Calu3 (cell line): ENCODE measurements around the gene NR2F2. TPM values are rescaled to one million over a fixed set of nuclear protein-coding genes. Genes with fewer than 3 reads are reported as not detected.

Experiments used
- BruUV-seq: library from RNA; stranded (reverse); fragments of 400-500 nt; replicated peaks from 2 replicates; lab custom pipeline; 2021; lab: Mats Ljungman, UMichigan
- CTCF ChIA-PET: fragments of 300-600 bp; sonication (Branson Sonifier 250); formaldehyde crosslinking; loops from one replicate; lab custom pipeline; 2022; ENCODE audit warnings: antibody characterized with exemption; lab: Charles Lee
- DNase-seq: peaks from one replicate; pipeline ENCODE4 v3.0.0; 2022
- H3K27ac Mint-ChIP-seq: one replicate; pipeline ENCODE4 v1.8.0; 2022; ENCODE audit warnings: mixed read lengths; ENCODE audit not compliant: unreplicated experiment
- H3K27me3 Mint-ChIP-seq: one replicate; pipeline ENCODE4 v1.8.0; 2022; ENCODE audit warnings: mixed read lengths; ENCODE audit not compliant: unreplicated experiment
- H3K36me3 Mint-ChIP-seq: one replicate; pipeline ENCODE4 v1.8.0; 2022; ENCODE audit warnings: mild to moderate bottlenecking, moderate library complexity, mixed read lengths; ENCODE audit not compliant: insufficient read depth, unreplicated experiment
- H3K4me1 Mint-ChIP-seq: one replicate; pipeline ENCODE4 v1.8.0; 2022; ENCODE audit warnings: mild to moderate bottlenecking, low read depth, mixed read lengths; ENCODE audit not compliant: unreplicated experiment
- H3K4me3 Mint-ChIP-seq: one replicate; pipeline ENCODE4 v1.8.0; 2022; ENCODE audit warnings: mild to moderate bottlenecking, low read depth, moderate library complexity, mixed read lengths; ENCODE audit not compliant: unreplicated experiment
- H3K9me3 Mint-ChIP-seq: one replicate; pipeline ENCODE4 v1.8.0; 2022; ENCODE audit warnings: low read depth, mixed read lengths; ENCODE audit not compliant: unreplicated experiment
- CTCF ChIP-seq: fragments of 200-600 bp; IDR thresholded peaks from one replicate; pipeline ENCODE4 v1.8.0; 2022; ENCODE audit warnings: antibody characterized with exemption; ENCODE audit not compliant: unreplicated experiment
- intact Hi-C: fragments of 100-400 bp; cut with micrococcal nuclease; formaldehyde crosslinking; loops from one replicate; pipeline ENCODE4 v1.10.0; 2022; ENCODE audit not compliant: unreplicated experiment
- total RNA-seq: library from RNA; stranded (reverse); gene quantifications from 2 replicates; pipeline ENCODE4 v1.2.3, GENCODE V29; 2022

NR2F2 gene
- total RNA-seq, 1 experiment from 2014 or later: 158 TPM

GRCh38 chr15:96349034-96349856 lies 18.7 kb downstream of the NR2F2 start:
- no peaks in the 10 kb centered on the region for H3K27me3 Mint-ChIP-seq
- H3K4me3 Mint-ChIP-seq: no peak overlapping the region
- no TSS peak for BruUV-seq
- no peak for DNase-seq
- H3K36me3 Mint-ChIP-seq: peaks cover 63% of the 10 kb centered on the region
- no peak overlapping the region for H3K27ac Mint-ChIP-seq
- H3K4me1 Mint-ChIP-seq: peaks cover 78% of the 10 kb centered on the region
- CTCF ChIA-PET: interaction anchor here (0.6 to 2.0 kb wide), 4 partner anchors 10 to 588 kb away, joined by 3 to 12 read pairs (median 4); no protein-coding TSS in a partner anchor
- no peaks in the 10 kb centered on the region for H3K9me3 Mint-ChIP-seq
- intact Hi-C loops: loop anchor here (5.0 kb wide), 1 partner anchor 427 kb away; no protein-coding TSS in a partner anchor
- no peak for TF ChIP-seq CTCF

GRCh38 chr15:96349857-96350720 lies 19.6 kb downstream of the NR2F2 start:
- peaks cover 55% of the 10 kb centered on the region for H3K36me3 Mint-ChIP-seq
- no TSS peak for BruUV-seq
- no peak overlapping the region for H3K4me3 Mint-ChIP-seq
- DNase-seq: no peak
- intact Hi-C loops: loop anchor here (2.0 to 5.0 kb wide), 2 partner anchors 13 to 428 kb away; no protein-coding TSS in a partner anchor
- no peaks in the 10 kb centered on the region for H3K9me3 Mint-ChIP-seq
- no peak overlapping the region for H3K27ac Mint-ChIP-seq
- TF ChIP-seq CTCF: no peak
- CTCF ChIA-PET: interaction anchor here (0.6 to 2.0 kb wide), 4 partner anchors 11 to 589 kb away, joined by 3 to 12 read pairs (median 4); no protein-coding TSS in a partner anchor
- H3K27me3 Mint-ChIP-seq: no peaks in the 10 kb centered on the region
- peaks cover 70% of the 10 kb centered on the region for H3K4me1 Mint-ChIP-seq

- no peaks in the 10 kb centered on the region for H3K9me3 Mint-ChIP-seq
- H3K4me3 Mint-ChIP-seq: no peak overlapping the region
- intact Hi-C loops: loop anchor here (2.0 kb wide), 1 partner anchor 14 kb away; no protein-coding TSS in a partner anchor
- TF ChIP-seq CTCF: no peak
- peaks cover 62% of the 10 kb centered on the region for H3K4me1 Mint-ChIP-seq
- CTCF ChIA-PET: interaction anchor here (4.4 kb wide), 1 partner anchor 24 kb away, joined by 28 read pairs; no protein-coding TSS in a partner anchor
- H3K27me3 Mint-ChIP-seq: no peaks in the 10 kb centered on the region
- DNase-seq: no peak
- peaks cover 44% of the 10 kb centered on the region for H3K36me3 Mint-ChIP-seq
- no peak overlapping the region for H3K27ac Mint-ChIP-seq
- BruUV-seq: no TSS peak
Observed at GRCh38 chr15:96350934-96351724, 20.6 kb downstream of the NR2F2 start.
